HFF-Myc (cell line): ENCODE measurements around the gene AKT3.

ENCODE experiments used
- DNase-seq: peaks from one replicate; pipeline ENCODE4 v3.0.0-alpha.2; 2011; ENCODE audit warnings: low read depth; ENCODE audit errors: extremely low read depth
- H3K4me3 ChIP-seq: replicated peaks from 2 replicates; pipeline ENCODE4 v1.5.1; 2011; ENCODE audit warnings: low read depth, mild to moderate bottlenecking, control low read depth, low read length
- CTCF ChIP-seq: IDR thresholded peaks from 2 replicates; pipeline ENCODE4 v1.5.1; 2012; ENCODE audit warnings: mild to moderate bottlenecking, low read depth, low read length, control low read depth; ENCODE audit errors: missing control alignments

Gene AKT3

GRCh38 chr1:243723050-243723449 lies 127.0 kb downstream of the AKT3 start:
- no peak overlapping the region for H3K4me3 ChIP-seq
- TF ChIP-seq CTCF = no peak
- DNase-seq = no peak

- H3K4me3 ChIP-seq = no peak overlapping the region
- TF ChIP-seq CTCF = no peak
- no peak for DNase-seq
Measured at GRCh38 chr1:243719476-243719875, 130.6 kb downstream of the AKT3 start.

GRCh38 chr1:243718893-243719292 lies 131.2 kb downstream of the AKT3 start:
- no peak for DNase-seq
- no peak for TF ChIP-seq CTCF
- H3K4me3 ChIP-seq = no peak overlapping the region

GRCh38 chr1:243718022-243718421 lies 132.0 kb downstream of the AKT3 start:
- DNase-seq = no peak
- no peak overlapping the region for H3K4me3 ChIP-seq
- no peak for TF ChIP-seq CTCF

GRCh38 chr1:243716906-243717305 lies 133.1 kb downstream of the AKT3 start:
- H3K4me3 ChIP-seq = no peak overlapping the region
- TF ChIP-seq CTCF = no peak
- DNase-seq = no peak

GRCh38 chr1:243715285-243715684 lies 134.8 kb downstream of the AKT3 start:
- no peak overlapping the region for H3K4me3 ChIP-seq
- no peak for TF ChIP-seq CTCF
- no peak for DNase-seq

GRCh38 chr1:243713470-243714186 lies 136.4 kb downstream of the AKT3 start:
- no peak for TF ChIP-seq CTCF
- peak; percentile 21 for DNase-seq
- peak overlapping the region; percentile 19 for H3K4me3 ChIP-seq
